Kidney epithelial cell (primary cell): ENCODE data around the gene SIM1. TPM values are rescaled to one million over a fixed set of nuclear protein-coding genes. Genes with fewer than 3 reads are reported as not detected.

Experiments used
- DNase-seq: peaks from one replicate; pipeline ENCODE4 v3.0.0-alpha.2; 2010; ENCODE audit warnings: low read depth
- H3K27me3 ChIP-seq: 2 replicates; pipeline ENCODE4 v1.6.0; 2011; ENCODE audit warnings: low read length; ENCODE audit not compliant: control insufficient read depth, insufficient read depth
- H3K36me3 ChIP-seq: 2 replicates; pipeline ENCODE4 v1.5.1; 2011; ENCODE audit warnings: low read length; ENCODE audit not compliant: control insufficient read depth, insufficient read depth
- H3K4me3 ChIP-seq: 2 replicates; pipeline ENCODE4 v1.5.1; 2011; ENCODE audit warnings: low read depth, mild to moderate bottlenecking, control low read depth, low read length
- CTCF ChIP-seq: IDR thresholded peaks from 2 replicates; pipeline ENCODE4 v1.5.1; 2011; ENCODE audit warnings: mild to moderate bottlenecking, moderate library complexity, low read length, control low read depth, inconsistent platforms; ENCODE audit not compliant: insufficient read depth, poor library complexity, severe bottlenecking
- total RNA-seq: library from RNA; depleted of rRNA; stranded (reverse); fragments of >200 nt; gene quantifications from 2 replicates; pipeline ENCODE4 v1.2.3, GENCODE V29; 2015

The SIM1 gene, protein sequence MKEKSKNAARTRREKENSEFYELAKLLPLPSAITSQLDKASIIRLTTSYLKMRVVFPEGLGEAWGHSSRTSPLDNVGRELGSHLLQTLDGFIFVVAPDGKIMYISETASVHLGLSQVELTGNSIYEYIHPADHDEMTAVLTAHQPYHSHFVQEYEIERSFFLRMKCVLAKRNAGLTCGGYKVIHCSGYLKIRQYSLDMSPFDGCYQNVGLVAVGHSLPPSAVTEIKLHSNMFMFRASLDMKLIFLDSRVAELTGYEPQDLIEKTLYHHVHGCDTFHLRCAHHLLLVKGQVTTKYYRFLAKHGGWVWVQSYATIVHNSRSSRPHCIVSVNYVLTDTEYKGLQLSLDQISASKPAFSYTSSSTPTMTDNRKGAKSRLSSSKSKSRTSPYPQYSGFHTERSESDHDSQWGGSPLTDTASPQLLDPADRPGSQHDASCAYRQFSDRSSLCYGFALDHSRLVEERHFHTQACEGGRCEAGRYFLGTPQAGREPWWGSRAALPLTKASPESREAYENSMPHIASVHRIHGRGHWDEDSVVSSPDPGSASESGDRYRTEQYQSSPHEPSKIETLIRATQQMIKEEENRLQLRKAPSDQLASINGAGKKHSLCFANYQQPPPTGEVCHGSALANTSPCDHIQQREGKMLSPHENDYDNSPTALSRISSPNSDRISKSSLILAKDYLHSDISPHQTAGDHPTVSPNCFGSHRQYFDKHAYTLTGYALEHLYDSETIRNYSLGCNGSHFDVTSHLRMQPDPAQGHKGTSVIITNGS
- 2.0 and 2.9 TPM in 2 replicates for total RNA-seq

DNA sequence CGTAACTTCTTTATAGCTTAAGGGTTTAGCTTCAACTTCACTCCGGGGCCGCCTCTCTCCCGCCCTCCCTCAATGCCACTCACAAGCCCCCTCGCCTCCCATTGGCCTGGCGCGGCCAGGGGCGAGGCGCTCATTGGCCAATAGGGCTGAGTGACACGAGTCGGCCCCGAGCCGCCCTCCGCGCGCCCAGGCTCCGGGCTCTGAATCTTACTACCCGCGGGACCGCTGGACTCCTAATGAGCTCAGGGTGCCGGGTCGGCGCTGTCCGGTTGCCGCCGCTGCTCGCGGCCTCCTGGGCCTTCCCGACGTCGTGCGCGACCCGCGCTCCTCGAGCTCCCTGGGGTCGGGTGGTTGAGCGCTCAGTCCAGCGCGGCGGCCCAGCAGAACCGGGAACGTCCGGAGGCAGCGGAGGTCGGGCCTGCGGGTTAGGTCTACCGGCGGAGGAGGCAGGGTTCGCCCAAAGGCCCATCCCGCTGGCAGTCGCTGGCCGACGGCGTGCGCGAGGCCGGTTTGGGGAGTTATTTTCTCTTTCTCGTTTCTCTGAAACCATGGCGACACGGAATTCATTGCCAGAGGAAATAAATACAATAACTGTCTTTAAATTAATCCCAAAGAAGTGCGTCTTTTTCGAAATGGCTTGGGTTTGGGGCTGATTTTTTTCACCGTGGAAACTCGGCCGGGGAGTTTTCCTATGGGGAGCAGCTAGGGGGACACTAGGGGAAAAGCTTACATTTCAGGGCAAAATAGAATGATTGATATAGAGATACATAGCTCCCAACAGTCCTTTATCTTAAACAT lies at the start of gene SIM1:
Gene SIM1, minus strand, starts transcription at position 19 of the 798 bp plus-strand sequence. CDS start 1,453 bp downstream, outside the sequence.
- peak; percentile 56 for DNase-seq

GRCh38 chr6:100512203-100512862 lies 47.6 kb upstream of the SIM1 start:
- Histone ChIP-seq H3K4me3 (no peak overlapping the region), H3K27me3 (no peaks in the 10 kb centered on the region), H3K36me3 (no peaks in the 10 kb centered on the region)
- DNase-seq, result no peak
- TF ChIP-seq CTCF, result no peak

More for the DNA sequence above, at the start of gene SIM1:
- Histone ChIP-seq H3K4me3 (peak within 1 kb of the TSS; percentile 73), H3K27me3 (peaks cover 54% of the 10 kb centered on the region), H3K36me3 (no peaks in the 10 kb centered on the region)
- TF ChIP-seq CTCF, result no peak

GRCh38 chr6:100509101-100509500 lies 44.4 kb upstream of the SIM1 start:
- Histone ChIP-seq H3K36me3 (no peaks in the 10 kb centered on the region), H3K4me3 (no peak overlapping the region), H3K27me3 (no peaks in the 10 kb centered on the region)
- DNase-seq, result no peak
- no peak for TF ChIP-seq CTCF

DNA sequence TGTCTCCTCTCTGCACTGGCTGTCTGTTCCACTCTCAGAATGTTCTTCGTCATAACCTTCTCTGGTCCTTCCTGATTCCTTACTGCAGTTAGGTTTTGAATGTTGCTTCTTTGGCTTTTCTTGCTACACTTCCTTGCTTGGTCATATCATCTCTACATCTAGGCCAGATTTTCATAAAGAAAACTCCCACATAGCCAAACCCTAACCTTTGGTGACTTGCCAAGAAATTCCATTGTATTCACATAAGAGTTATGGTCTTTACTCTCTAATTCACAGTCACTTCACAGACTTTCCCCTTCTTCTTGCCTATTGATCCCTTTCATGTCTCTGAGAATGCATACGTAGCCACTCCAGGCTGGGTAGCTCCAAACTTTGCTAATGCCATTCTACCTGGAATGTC lies 41.9 kb upstream of the SIM1 start:
- Histone ChIP-seq H3K36me3 (no peaks in the 10 kb centered on the region), H3K4me3 (no peak overlapping the region), H3K27me3 (no peaks in the 10 kb centered on the region)
- DNase-seq, result no peak
- TF ChIP-seq CTCF, result no peak
